Progenitor cell of endocrine pancreas (in vitro differentiated cells): ENCODE measurements around the gene PRKD3. TPM values are rescaled to one million over a fixed set of nuclear protein-coding genes. Genes with fewer than 3 reads are reported as not detected.

Experiments used
- DNase-seq: peaks from one replicate; pipeline ENCODE4 v3.0.0; 2021; ENCODE audit warnings: low spot score; ENCODE audit not compliant: unreplicated experiment
- H3K27ac Mint-ChIP-seq: 2 replicates; pipeline ENCODE4 v1.8.0; 2021; ENCODE audit warnings: mild to moderate bottlenecking, moderate library complexity, mixed read lengths
- H3K27me3 Mint-ChIP-seq: 2 replicates; pipeline ENCODE4 v1.8.0; 2021; ENCODE audit warnings: mixed read lengths
- H3K36me3 Mint-ChIP-seq: 2 replicates; pipeline ENCODE4 v1.8.0; 2022; ENCODE audit warnings: mixed read lengths; ENCODE audit not compliant: insufficient read depth
- H3K4me1 Mint-ChIP-seq: 2 replicates; pipeline ENCODE4 v1.8.0; 2021; ENCODE audit warnings: low read depth, mixed read lengths
- H3K4me3 Mint-ChIP-seq: 2 replicates; pipeline ENCODE4 v1.8.0; 2021; ENCODE audit warnings: low read depth, mild to moderate bottlenecking, moderate library complexity, mixed read lengths
- H3K9me3 Mint-ChIP-seq: 2 replicates; pipeline ENCODE4 v1.8.0; 2021; ENCODE audit warnings: low read depth, mixed read lengths
- CTCF ChIP-seq: fragments of 200-600 bp; sonication (generic); IDR thresholded peaks from one replicate; pipeline ENCODE4 v1.5.0; 2021; ENCODE audit warnings: antibody characterized with exemption, mild to moderate bottlenecking; ENCODE audit not compliant: unreplicated experiment
- total RNA-seq: library from RNA; stranded (reverse); gene quantifications from 2 replicates; pipeline ENCODE4 v1.2.1, GENCODE V29; 2021

The PRKD3 gene
- total RNA-seq, 1 donor from 2014 or later: 56.6 TPM

DNA sequence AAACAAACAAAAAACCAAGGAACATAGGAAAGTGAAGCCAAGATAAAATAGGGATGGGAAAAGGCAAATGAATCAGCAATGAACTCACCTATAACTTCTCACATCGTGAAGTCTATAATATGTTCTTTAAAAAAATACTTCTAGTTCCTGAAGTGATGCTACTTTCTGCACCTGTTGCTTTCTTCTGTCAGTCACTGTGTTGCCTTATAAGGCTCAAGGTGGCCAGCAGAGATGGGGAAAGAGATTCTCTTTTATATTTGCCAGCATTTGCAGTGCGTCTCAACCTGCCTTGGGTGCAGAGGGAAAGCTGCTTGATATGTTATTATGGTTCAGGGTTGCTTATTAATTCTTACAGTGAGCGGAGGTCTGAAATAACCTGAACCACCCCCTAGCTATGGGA is 33.8 kb upstream of the PRKD3 start:
- no peak overlapping the region for H3K4me3 Mint-ChIP-seq
- no peaks in the 10 kb centered on the region for H3K36me3 Mint-ChIP-seq
- TF ChIP-seq CTCF: no peak
- no peaks in the 10 kb centered on the region for H3K9me3 Mint-ChIP-seq
- H3K27me3 Mint-ChIP-seq: no peaks in the 10 kb centered on the region
- no peak overlapping the region for H3K27ac Mint-ChIP-seq
- no peaks in the 10 kb centered on the region for H3K4me1 Mint-ChIP-seq
- DNase-seq: no peak

GRCh38 chr2:37357530-37357929 is 32.9 kb upstream of the PRKD3 start:
- Mint-ChIP-seq H3K27ac (no peak overlapping the region), H3K4me1 (no peaks in the 10 kb centered on the region), H3K36me3 (no peaks in the 10 kb centered on the region), H3K27me3 (no peaks in the 10 kb centered on the region), H3K4me3 (no peak overlapping the region), H3K9me3 (no peaks in the 10 kb centered on the region)
- TF ChIP-seq CTCF: no peak
- DNase-seq: no peak

DNA sequence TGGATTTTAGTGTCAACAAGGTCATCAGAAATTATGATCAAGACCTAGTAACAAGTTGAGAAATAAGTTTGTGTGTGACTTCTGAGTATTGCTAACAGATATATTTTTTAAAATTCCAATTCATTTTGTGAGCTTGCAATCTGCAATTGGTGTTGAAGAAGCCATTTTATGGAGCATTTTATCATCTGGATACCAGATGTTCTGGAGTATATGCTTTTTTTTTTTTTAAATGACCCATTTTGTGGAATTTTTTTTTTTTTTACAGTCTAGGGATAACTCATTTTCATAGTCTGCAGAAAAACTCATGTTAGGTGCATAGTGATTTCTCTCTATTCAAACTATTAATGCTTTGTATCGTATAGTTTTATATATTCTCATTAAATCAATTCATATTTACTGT is 32.4 kb upstream of the PRKD3 start:
- Mint-ChIP-seq H3K27ac (no peak overlapping the region), H3K4me3 (no peak overlapping the region), H3K27me3 (no peaks in the 10 kb centered on the region), H3K36me3 (no peaks in the 10 kb centered on the region), H3K9me3 (no peaks in the 10 kb centered on the region), H3K4me1 (no peaks in the 10 kb centered on the region)
- TF ChIP-seq CTCF: no peak
- DNase-seq: no peak

GRCh38 chr2:37356299-37356698 is 31.7 kb upstream of the PRKD3 start:
- Mint-ChIP-seq H3K4me3 (no peak overlapping the region), H3K4me1 (no peaks in the 10 kb centered on the region), H3K9me3 (no peaks in the 10 kb centered on the region), H3K27me3 (no peaks in the 10 kb centered on the region), H3K27ac (no peak overlapping the region), H3K36me3 (no peaks in the 10 kb centered on the region)
- no peak for TF ChIP-seq CTCF
- no peak for DNase-seq

- no peak overlapping the region for H3K27ac Mint-ChIP-seq
- H3K9me3 Mint-ChIP-seq: no peaks in the 10 kb centered on the region
- no peak for DNase-seq
- no peak for TF ChIP-seq CTCF
- H3K4me1 Mint-ChIP-seq: peaks cover 2% of the 10 kb centered on the region
- no peaks in the 10 kb centered on the region for H3K27me3 Mint-ChIP-seq
- H3K36me3 Mint-ChIP-seq: no peaks in the 10 kb centered on the region
- no peak overlapping the region for H3K4me3 Mint-ChIP-seq
Measured at GRCh38 chr2:37355735-37356134, 31.1 kb upstream of the PRKD3 start.
